IPS-NIHi7 (cell line): ENCODE data around the gene ACTA1.
"Not testable (repeated sequence)": the region's sequence is repeated elsewhere in the genome, so short reads cannot be mapped to it uniquely, and the experiment has no call there.

Experiments
- DNase-seq: peaks from one replicate; pipeline ENCODE4 v3.0.0; 2012; ENCODE audit warnings: mixed read lengths; ENCODE audit errors: extremely low spot score

Gene ACTA1

DNA sequence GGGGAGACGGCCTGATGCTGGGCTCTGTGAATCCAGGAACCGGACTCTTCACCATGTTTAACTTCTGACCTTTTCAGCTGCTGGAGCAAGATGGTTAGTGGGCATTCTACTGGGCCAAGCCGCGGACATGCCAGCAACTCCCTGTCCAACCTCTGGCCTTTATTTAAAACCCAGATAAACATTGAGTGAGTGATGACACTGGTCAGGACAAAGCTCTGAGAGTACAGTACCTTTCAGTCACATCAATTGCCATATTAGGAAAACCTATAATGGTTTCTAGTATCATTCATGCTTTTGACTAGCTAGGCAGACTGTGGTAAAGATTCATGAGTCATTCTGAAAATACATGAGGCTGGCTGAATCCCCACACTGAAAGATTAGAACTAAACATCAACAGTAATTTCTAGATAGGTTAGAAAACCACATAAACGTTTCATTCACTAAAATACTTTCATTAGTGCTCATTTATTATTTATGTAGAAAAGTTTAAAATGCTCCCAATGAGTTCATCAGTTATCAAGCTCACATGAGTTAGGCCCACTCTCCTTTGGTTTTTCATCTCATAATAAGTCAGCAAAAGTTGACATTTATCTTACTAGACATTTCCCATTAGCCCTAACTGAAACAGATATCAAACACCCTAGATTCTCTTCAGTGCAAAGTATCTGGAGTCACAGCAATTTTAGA, 7.1 kb upstream of the ACTA1 start:
- no peak for DNase-seq

GRCh38 chr1:229438021-229438420, 4.1 kb upstream of the ACTA1 start:
- no peak for DNase-seq

DNA sequence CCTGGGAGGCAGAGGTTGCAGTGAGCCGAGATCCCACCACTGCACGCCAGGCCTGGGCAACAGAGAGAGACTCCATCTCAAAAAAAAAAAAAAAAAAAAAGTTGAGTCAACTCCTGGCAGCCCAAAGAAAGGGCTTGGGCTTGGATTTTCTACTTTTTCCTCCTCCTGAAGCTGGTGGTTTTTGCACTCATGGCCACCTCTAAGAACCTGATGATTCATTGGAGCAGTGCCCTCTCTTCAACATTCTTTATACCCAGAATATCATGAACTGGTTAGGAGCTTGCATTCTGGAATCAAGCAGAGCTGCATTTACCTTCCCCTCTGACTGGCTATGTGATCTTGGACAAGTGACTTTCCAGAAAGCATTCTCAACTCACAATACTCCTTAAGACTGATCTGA, 3.5 kb upstream of the ACTA1 start:
- DNase-seq, result no peak

- DNase-seq, result no peak
These were observed 2.3 kb upstream of the ACTA1 start for GRCh38 chr1:229436201-229436600.

DNA sequence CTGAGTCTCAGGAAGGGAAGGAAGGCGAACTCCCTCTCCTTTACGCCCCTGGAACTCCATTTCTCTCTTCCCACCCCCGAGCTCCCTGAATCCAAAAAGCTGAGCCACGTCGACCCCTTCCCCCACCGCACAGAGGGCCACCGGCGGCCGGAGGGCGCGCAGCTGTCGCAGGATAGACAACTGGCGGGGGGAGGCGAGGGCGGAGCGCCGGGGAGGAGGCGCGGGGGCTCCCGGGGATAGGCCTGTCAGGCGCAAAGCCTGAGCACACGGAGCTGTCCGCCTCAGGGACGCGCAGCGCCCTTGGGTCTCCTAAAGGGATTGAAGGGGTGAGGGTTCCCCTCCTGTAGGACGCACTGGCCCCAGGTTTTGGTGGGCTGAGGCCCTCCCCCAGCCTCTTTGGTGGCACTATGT, 752 bp upstream of the ACTA1 start:
- peak; percentile 70 for DNase-seq

GRCh38 chr1:229433364-229434004, 410 bp downstream of the ACTA1 start:
- no peak for DNase-seq

DNA sequence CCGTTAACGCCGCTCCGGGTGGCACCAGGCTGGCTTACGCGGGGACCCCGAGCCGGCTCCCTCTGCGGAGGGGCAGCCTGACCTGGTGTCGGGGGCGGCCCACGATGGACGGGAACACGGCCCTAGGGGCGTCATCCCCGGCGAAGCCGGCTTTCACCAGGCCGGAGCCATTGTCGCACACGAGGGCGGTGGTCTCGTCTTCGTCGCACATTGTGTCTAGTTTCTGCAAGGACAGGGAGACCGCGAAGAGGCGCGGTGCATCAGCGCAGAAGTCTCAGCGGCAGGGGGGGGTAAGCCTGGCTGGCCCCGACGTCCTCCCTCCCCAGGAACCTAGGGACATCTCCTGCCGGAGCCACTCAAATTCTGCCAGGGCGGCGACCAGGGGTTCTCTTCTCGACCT, 989 bp downstream of the ACTA1 start:
- no peak for DNase-seq

GRCh38 chr1:229432116-229432461, 1.8 kb downstream of the ACTA1 start:
- no peak for DNase-seq

GRCh38 chr1:229431284-229432115, 2.4 kb downstream of the ACTA1 start:
- no peak for DNase-seq

GRCh38 chr1:229430761-229431283, 3.1 kb downstream of the ACTA1 start:
- DNase-seq, result peak; percentile 87

DNA sequence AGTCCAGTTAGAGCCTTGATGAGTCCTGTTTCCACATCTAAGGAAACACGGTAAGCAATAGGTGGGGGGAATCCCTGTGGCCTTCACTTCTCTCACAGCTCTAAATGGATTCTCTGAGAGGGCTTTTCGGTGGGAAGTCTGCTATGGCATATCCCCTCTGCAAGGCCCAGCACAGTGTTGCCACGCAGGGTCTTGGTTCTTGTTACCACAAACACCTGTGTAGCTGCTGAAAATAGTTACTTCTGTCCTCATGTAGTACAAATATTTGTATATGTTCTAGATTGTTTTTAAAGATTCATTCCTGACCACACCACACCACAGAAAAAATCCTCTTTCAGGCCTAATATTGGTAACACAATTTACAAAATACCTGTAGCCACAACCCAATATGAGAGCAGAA, 5.6 kb downstream of the ACTA1 start:
- DNase-seq, result no peak

GRCh38 chr1:229427572-229427971, 6.3 kb downstream of the ACTA1 start:
- DNase-seq, result no peak

GRCh38 chr1:229425564-229426159, 8.2 kb downstream of the ACTA1 start:
- no peak for DNase-seq

DNA sequence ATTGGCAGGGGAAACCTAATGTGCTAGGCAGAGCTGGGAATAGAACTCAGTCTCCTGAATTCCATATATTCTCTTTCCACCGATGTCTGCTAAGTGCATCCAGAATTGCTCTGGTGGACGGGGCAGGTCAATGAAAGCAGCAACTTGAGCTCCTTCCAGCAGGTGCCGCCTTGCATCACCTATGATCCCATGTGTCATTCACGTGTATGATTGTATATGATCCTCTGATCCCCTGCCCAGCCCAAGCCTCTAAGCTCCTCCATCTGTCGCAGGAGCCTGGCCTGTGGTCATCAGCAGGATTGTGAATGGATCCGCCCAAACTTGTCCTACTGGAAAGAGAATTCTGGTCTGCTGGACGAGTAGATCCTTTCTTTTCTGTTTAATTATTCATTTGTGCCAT, 13.1 kb downstream of the ACTA1 start:
- DNase-seq, result no peak

GRCh38 chr1:229420224-229420623, 13.7 kb downstream of the ACTA1 start:
- no peak for DNase-seq

DNA sequence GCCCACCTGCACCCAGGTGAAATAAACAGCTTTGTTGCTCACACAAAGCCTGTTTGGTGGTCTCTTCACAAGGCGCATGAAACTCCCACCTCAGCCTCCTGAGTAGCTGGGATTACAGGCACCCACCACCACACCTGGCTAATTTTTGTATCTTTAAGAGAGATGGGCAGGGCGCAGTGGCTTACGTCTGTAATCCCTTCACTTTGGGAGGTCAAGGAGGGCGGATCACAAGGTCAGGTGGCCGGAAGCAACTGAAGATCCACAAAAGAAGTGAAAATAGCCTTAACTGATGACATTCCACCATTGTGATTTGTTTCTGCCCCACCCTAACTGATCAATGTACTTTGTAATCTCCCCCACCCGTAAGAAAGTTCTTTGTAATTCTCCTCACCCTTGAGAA, 15.3 kb downstream of the ACTA1 start:
- not testable (repeated sequence) for DNase-seq

DNA sequence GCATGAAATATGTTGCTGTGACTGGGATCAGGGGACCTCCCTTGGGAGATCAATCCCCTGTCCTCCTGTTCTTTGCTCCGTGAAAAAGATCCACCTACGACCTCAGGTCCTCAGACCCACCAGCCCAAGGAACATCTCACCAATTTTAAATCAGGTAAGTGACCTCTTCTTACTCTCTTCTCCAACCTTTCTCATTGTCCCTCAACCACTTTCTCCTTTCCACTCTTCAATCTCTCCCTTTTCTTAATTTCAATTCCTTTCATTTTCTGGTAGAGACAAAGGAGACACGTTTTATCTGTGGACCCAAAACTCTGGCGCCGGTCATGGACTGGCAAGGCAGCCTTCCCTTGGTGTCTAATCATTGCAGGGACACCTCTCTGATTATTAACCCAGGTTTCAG, 21.1 kb downstream of the ACTA1 start:
- DNase-seq, result not testable (repeated sequence)

GRCh38 chr1:229412056-229412455, 21.8 kb downstream of the ACTA1 start:
- DNase-seq, result no peak

DNA sequence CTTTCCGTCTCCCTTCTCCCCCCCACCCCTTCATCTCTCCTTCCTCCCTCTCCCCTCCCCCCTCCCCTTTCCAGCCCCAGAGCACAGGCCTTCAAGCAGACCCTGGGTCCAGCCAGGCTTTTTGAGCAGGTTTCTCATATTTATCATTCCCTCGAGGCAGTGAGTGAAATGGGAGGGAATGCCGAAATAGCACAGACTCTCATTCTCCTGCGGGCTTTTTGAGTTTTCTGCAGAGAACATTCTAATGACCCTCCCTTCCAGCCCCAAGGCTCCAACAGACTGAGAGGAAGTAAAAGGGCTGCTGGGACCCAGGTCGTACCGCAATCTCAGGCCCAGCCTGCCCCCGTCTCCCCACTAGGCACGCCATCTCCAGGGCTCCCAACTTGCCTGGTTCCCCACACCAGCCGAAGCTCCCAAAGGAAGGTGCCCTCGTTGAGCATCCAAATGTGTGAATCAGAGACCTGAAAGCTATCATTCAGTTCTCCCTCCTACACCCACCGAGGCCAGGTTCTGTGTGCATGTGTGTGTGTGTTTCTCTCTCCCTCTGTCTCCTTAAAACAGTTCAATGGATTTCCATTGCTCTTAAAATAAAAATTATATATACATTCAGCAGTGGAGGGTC, 22.3 kb downstream of the ACTA1 start:
- DNase-seq, result no peak

- peak; percentile 72 for DNase-seq
These were observed 23.0 kb downstream of the ACTA1 start for GRCh38 chr1:229410692-229411433.

- DNase-seq, result no peak
These were observed 23.6 kb downstream of the ACTA1 start for GRCh38 chr1:229410370-229410691.
